Keratinocyte (primary cell): ENCODE data around the gene ANGPTL8.

Experiments used
- CTCF ChIP-seq, 3 experiments: IDR thresholded peaks in 1 of 3; conservative IDR thresholded peaks in 1 of 3; optimal IDR thresholded peaks in 1 of 3; 2 replicates in 2 of 3; 3 replicates in 1 of 3; pipeline versions ENCODE3 to v1.5.1; 2011; ENCODE audit warnings: low read length in 3 of 3, mild to moderate bottlenecking in 3 of 3, moderate library complexity in 2 of 3, control low read depth in 1 of 3, inconsistent platforms in 1 of 3; ENCODE audit not compliant: insufficient read depth in 2 of 3; ENCODE audit errors: extremely low read depth in 1 of 3
- EZH2 ChIP-seq: IDR thresholded peaks from one replicate; pipeline ENCODE4 v1.6.1; 2012; ENCODE audit warnings: inconsistent platforms, mild to moderate bottlenecking, low read length, moderate library complexity

DNA sequence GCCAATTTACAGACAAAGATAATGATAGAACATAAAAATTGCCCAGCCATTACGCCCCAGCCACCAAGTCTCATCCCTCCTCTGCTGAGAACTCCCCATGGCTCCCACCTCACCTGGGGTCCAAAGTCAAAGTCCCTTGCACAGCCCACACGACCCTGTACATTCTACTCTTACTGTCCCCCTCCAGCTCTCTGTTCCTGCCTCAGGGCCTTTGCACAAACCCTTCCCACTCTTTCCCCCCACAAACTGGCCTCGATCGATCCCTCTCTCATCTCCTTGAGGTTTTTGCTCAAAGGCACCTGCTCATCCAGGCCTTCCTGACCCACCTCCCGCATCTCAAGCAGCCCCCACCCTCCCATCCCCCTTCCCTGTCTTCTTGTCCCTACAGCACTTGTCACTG lies 21.6 kb downstream of the ANGPTL8 start:
- TF ChIP-seq CTCF (optimal IDR thresholded peaks at IDR 0.05 in 1 of 3, IDR thresholded peaks at IDR 0.05 in 1 of 3, conservative IDR thresholded peaks at IDR 0.05 in 1 of 3; ENCODE audit: extremely low read depth in 1 of 3, insufficient read depth in 2 of 3, low read length in 3 of 3) (no peak), EZH2 (no peak)
